Measurements from ENCODE around the gene CNOT9.

GRCh38 chr2:218540015-218540414 lies 28.6 kb upstream of the CNOT9 start:
- TF ChIP-seq POLR2AphosphoS5 (IDR thresholded peaks at IDR 0.05; ENCODE audit: low read depth, low read length) (no peak), POLR2A (IDR thresholded peaks at IDR 0.05; ENCODE audit: low read depth, low read length) (no peak), TAF1 (IDR thresholded peaks at IDR 0.05; ENCODE audit: low read depth, low read length) (no peak), SPI1 (IDR thresholded peaks at IDR 0.05; ENCODE audit: low read depth, low read length) (no peak), PAX5 (IDR thresholded peaks at IDR 0.05; ENCODE audit: insufficient read depth, low read length, severe bottlenecking) (no peak)

All from GM12891 (cell line).